Mucosa of stomach (tissue), 1 donor: ENCODE data around the gene ZDHHC11B.

ENCODE experiments used
- H3K27me3 ChIP-seq: one replicate; pipeline ENCODE4 v1.7.0; 2013; ENCODE audit warnings: mild to moderate bottlenecking, low read length; ENCODE audit not compliant: control insufficient read depth, insufficient read depth
- H3K36me3 ChIP-seq: one replicate; pipeline ENCODE4 v1.7.0; 2013; ENCODE audit warnings: low read length; ENCODE audit not compliant: control insufficient read depth, insufficient read depth
- H3K4me1 ChIP-seq: one replicate; pipeline ENCODE4 v1.7.0; 2013; ENCODE audit warnings: mild to moderate bottlenecking, low read length; ENCODE audit not compliant: control insufficient read depth, insufficient read depth
- H3K4me3 ChIP-seq: one replicate; pipeline ENCODE4 v1.7.0; 2013; ENCODE audit warnings: low read length
- H3K9ac ChIP-seq: one replicate; pipeline ENCODE4 v1.7.0; 2013; ENCODE audit warnings: mild to moderate bottlenecking, low read length, moderate library complexity
- H3K9me3 ChIP-seq: one replicate; pipeline ENCODE4 v1.7.0; 2013; ENCODE audit warnings: mild to moderate bottlenecking, low read length, moderate library complexity; ENCODE audit not compliant: control insufficient read depth
- donor health status: Pancreatic carcinoma.

ZDHHC11B gene

GRCh38 chr5:665956-666711 lies 118.4 kb downstream of the ZDHHC11B start:
- no peak overlapping the region for H3K4me3 ChIP-seq
- no peaks in the 10 kb centered on the region for H3K27me3 ChIP-seq
- H3K9me3 ChIP-seq: no peaks in the 10 kb centered on the region
- peaks cover 24% of the 10 kb centered on the region for H3K4me1 ChIP-seq
- H3K9ac ChIP-seq: no peak overlapping the region
- peaks cover 9% of the 10 kb centered on the region for H3K36me3 ChIP-seq

- Histone ChIP-seq H3K4me1 (peaks cover 22% of the 10 kb centered on the region), H3K27me3 (no peaks in the 10 kb centered on the region), H3K9ac (no peak overlapping the region), H3K36me3 (peaks cover 10% of the 10 kb centered on the region), H3K9me3 (no peaks in the 10 kb centered on the region), H3K4me3 (no peak overlapping the region)
These were observed 119.0 kb downstream of the ZDHHC11B start for GRCh38 chr5:665541-665955.

- no peak overlapping the region for H3K4me3 ChIP-seq
- no peaks in the 10 kb centered on the region for H3K9me3 ChIP-seq
- H3K36me3 ChIP-seq: peaks cover 14% of the 10 kb centered on the region
- H3K27me3 ChIP-seq: no peaks in the 10 kb centered on the region
- H3K4me1 ChIP-seq: peaks cover 22% of the 10 kb centered on the region
- H3K9ac ChIP-seq: no peak overlapping the region
These were observed 119.6 kb downstream of the ZDHHC11B start for GRCh38 chr5:664994-665360.

GRCh38 chr5:664343-664993 lies 120.1 kb downstream of the ZDHHC11B start:
- no peaks in the 10 kb centered on the region for H3K9me3 ChIP-seq
- H3K9ac ChIP-seq: no peak overlapping the region
- H3K27me3 ChIP-seq: no peaks in the 10 kb centered on the region
- H3K4me1 ChIP-seq: peaks cover 22% of the 10 kb centered on the region
- no peak overlapping the region for H3K4me3 ChIP-seq
- H3K36me3 ChIP-seq: peaks cover 14% of the 10 kb centered on the region

GRCh38 chr5:663436-664342 lies 120.8 kb downstream of the ZDHHC11B start:
- Histone ChIP-seq H3K4me3 (no peak overlapping the region), H3K4me1 (peaks cover 22% of the 10 kb centered on the region), H3K9ac (no peak overlapping the region), H3K9me3 (no peaks in the 10 kb centered on the region), H3K27me3 (no peaks in the 10 kb centered on the region), H3K36me3 (peaks cover 14% of the 10 kb centered on the region)

GRCh38 chr5:662751-663435 lies 121.6 kb downstream of the ZDHHC11B start:
- H3K27me3 ChIP-seq: no peaks in the 10 kb centered on the region
- H3K9ac ChIP-seq: no peak overlapping the region
- peaks cover 14% of the 10 kb centered on the region for H3K36me3 ChIP-seq
- H3K9me3 ChIP-seq: no peaks in the 10 kb centered on the region
- H3K4me1 ChIP-seq: peaks cover 22% of the 10 kb centered on the region
- no peak overlapping the region for H3K4me3 ChIP-seq

- Histone ChIP-seq H3K4me3 (no peak overlapping the region), H3K9me3 (no peaks in the 10 kb centered on the region), H3K4me1 (peaks cover 22% of the 10 kb centered on the region), H3K9ac (no peak overlapping the region), H3K27me3 (no peaks in the 10 kb centered on the region), H3K36me3 (peaks cover 14% of the 10 kb centered on the region)
These were observed 122.4 kb downstream of the ZDHHC11B start for GRCh38 chr5:661891-662750.

GRCh38 chr5:660491-661030 lies 124.0 kb downstream of the ZDHHC11B start:
- H3K4me1 ChIP-seq: peaks cover 22% of the 10 kb centered on the region
- no peak overlapping the region for H3K4me3 ChIP-seq
- H3K9ac ChIP-seq: no peak overlapping the region
- peaks cover 14% of the 10 kb centered on the region for H3K36me3 ChIP-seq
- H3K27me3 ChIP-seq: no peaks in the 10 kb centered on the region
- no peaks in the 10 kb centered on the region for H3K9me3 ChIP-seq
